Activated T-cell treated with anti-CD3 and anti-CD28 coated beads, Interleukin-2, amount 50 U/mL, for 72 hours (primary cell): ENCODE data around the gene AKAP1. TPM values are rescaled to one million over a fixed set of nuclear protein-coding genes. Genes with fewer than 3 reads are reported as not detected.
A peak's percentile ranks its signal among the peaks of the same experiment; 100 is the strongest.
"Not testable (repeated sequence)": the region's sequence is repeated elsewhere in the genome, so short reads cannot be mapped to it uniquely, and the experiment has no call there.

Experiments
- ATAC-seq, 2 donors: fragments of 150-1000 bp; cut with Tn5 transposase; replicated peaks in 1 of 2; 2 replicates each; pipeline ENCODE4 v1.10.0; 2021; ENCODE audit warnings: moderate library complexity in 2 of 2, mild to moderate bottlenecking in 1 of 2
- DNase-seq, 2 donors: peaks; one replicate each; pipeline ENCODE4 v3.0.0; 2021 to 2022; ENCODE audit warnings: mixed read lengths in 1 of 2
- H3K27ac Mint-ChIP-seq: one replicate; pipeline ENCODE4 v1.8.0; 2022; ENCODE audit warnings: mild to moderate bottlenecking, moderate library complexity, mixed read lengths
- H3K27me3 Mint-ChIP-seq: one replicate; pipeline ENCODE4 v1.8.0; 2022; ENCODE audit warnings: low read depth, mixed read lengths
- H3K36me3 Mint-ChIP-seq, 2 donors: one replicate each; pipeline ENCODE4 v1.8.0; 2022; ENCODE audit warnings: mixed read lengths in 2 of 2, mild to moderate bottlenecking in 1 of 2; ENCODE audit not compliant: insufficient read depth in 2 of 2
- H3K4me1 Mint-ChIP-seq: one replicate; pipeline ENCODE4 v1.8.0; 2022; ENCODE audit warnings: low read depth, mixed read lengths
- H3K4me3 Mint-ChIP-seq, 2 donors: one replicate each; pipeline ENCODE4 v1.8.0; 2022; ENCODE audit warnings: mild to moderate bottlenecking in 2 of 2, mixed read lengths in 2 of 2, moderate library complexity in 2 of 2
- H3K9me3 Mint-ChIP-seq, 2 donors: one replicate each; pipeline ENCODE4 v1.8.0; 2022; ENCODE audit warnings: mixed read lengths in 2 of 2
- total RNA-seq, 2 donors: library from RNA; stranded (reverse); gene quantifications; one replicate each; pipeline ENCODE4 v1.2.3, GENCODE V29; 2022

The AKAP1 gene
- total RNA-seq, 2 donors from 2014 or later, result 19.6 to 23.1 TPM

DNA sequence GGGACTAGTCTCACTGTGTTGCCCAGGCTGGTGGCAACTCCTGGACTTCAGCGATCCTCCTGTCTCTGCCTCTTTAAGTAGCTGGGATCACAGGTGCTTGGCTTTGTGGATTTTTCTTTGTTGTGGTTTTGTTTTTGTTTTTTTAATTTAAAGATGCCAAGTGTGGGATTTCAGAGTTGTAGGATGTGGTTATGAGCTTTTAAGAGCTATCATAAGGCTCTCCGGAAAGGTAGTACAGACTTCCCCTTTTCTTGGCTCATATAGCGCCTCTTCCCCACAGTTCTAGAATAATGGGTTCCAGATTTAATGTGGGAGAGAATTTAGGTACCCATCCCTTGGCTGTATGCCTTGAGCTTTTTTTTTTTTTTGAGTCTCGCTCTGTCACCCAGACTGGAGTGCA lies 17.1 kb downstream of the AKAP1 start:
- Mint-ChIP-seq H3K36me3 (no peaks in the 10 kb centered on the region), H3K4me3 (no peak overlapping the region), H3K4me1 (peaks cover 22% of the 10 kb centered on the region), H3K27me3 (no peaks in the 10 kb centered on the region), H3K27ac (no peak overlapping the region), H3K9me3 (no peaks in the 10 kb centered on the region)
- DNase-seq (no peak), ATAC-seq (no peak)

DNA sequence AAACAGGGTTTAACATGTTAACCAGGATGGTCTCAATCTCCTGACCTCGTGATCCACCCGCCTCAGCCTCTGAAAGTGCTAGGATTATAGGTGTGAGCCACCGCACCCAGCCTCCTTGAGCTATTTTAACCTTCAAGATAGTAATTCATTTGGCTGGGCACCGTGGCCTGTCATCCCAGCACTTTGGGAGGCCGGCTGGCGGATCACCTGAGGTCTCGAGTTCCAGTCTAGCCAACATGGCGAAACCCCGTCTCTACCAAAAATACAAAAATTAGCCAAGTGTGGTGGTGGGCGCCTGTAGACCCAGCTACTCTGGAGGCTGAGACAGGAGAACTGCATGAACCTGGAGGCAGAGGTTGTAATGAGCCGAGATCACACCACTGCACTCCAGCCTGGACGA lies 17.6 kb downstream of the AKAP1 start:
- H3K4me1 Mint-ChIP-seq, result peaks cover 22% of the 10 kb centered on the region
- H3K4me3 Mint-ChIP-seq, H3K9me3 Mint-ChIP-seq, H3K27me3 Mint-ChIP-seq, H3K27ac Mint-ChIP-seq, DNase-seq, ATAC-seq, H3K36me3 Mint-ChIP-seq: not testable (repeated sequence)

DNA sequence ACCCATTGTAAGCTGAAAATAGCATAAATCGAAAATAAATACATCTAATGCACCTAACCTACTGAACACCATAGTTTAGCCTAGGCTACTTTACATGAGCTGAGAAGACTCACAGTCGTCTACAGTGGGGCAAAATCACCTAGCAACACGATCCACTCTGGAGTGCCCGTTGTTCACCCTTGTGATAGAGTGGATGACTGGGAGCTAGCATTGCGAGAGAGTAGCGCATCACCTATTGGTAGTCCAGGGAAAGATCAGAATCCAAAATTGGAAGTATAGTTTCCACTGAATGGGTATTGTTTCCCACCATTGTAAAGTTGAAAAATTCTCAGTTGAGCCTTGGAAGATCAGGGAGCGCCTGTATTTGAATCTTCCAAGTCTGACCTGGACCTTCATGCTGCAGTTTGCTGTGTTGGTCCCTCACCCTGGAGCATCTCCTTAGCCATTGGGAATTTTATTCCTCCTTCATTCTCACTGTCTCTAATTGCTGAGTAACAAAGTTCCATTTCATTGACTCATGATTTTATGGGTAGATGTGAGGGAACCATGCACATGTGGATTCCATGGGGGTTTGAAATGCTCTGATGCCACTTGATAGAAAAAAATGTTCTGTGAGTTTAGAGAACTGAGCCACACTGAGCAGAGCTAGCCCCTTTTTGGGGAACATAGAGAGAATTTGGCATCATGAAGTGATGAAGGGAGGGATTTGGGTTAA lies 19.6 kb downstream of the AKAP1 start:
- Mint-ChIP-seq H3K36me3 (no peaks in the 10 kb centered on the region), H3K4me1 (peaks cover 12% of the 10 kb centered on the region), H3K4me3 (no peak overlapping the region), H3K27me3 (no peaks in the 10 kb centered on the region), H3K9me3 (no peaks in the 10 kb centered on the region), H3K27ac (no peak overlapping the region)
- no peak for DNase-seq
- ATAC-seq, result no peak

- DNase-seq (no peak), ATAC-seq (no peak)
- H3K4me3 Mint-ChIP-seq, result no peak overlapping the region
- peaks cover 11% of the 10 kb centered on the region for H3K4me1 Mint-ChIP-seq
- no peaks in the 10 kb centered on the region for H3K9me3 Mint-ChIP-seq
- H3K36me3 Mint-ChIP-seq, result no peaks in the 10 kb centered on the region
- no peak overlapping the region for H3K27ac Mint-ChIP-seq
- no peaks in the 10 kb centered on the region for H3K27me3 Mint-ChIP-seq
Measured at GRCh38 chr17:57105591-57105990, 20.5 kb downstream of the AKAP1 start.

- H3K27ac Mint-ChIP-seq, result no peak overlapping the region
Measured at GRCh38 chr17:57106107-57106835, 21.2 kb downstream of the AKAP1 start.

GRCh38 chr17:57106836-57107497 lies 21.9 kb downstream of the AKAP1 start:
- no peak for DNase-seq
- Mint-ChIP-seq H3K9me3 (no peaks in the 10 kb centered on the region), H3K27me3 (no peaks in the 10 kb centered on the region), H3K27ac (no peak overlapping the region), H3K36me3 (peaks cover 0 to 2% of the 10 kb centered on the region in 2 donors), H3K4me1 (peaks cover 7% of the 10 kb centered on the region), H3K4me3 (no peak overlapping the region)
- no peak for ATAC-seq

More at GRCh38 chr17:57106107-57106835, 21.2 kb downstream of the AKAP1 start:
- Mint-ChIP-seq H3K27me3 (no peaks in the 10 kb centered on the region), H3K36me3 (peaks cover 0 to 2% of the 10 kb centered on the region in 2 donors), H3K4me3 (no peak overlapping the region), H3K4me1 (peaks cover 11% of the 10 kb centered on the region), H3K9me3 (no peaks in the 10 kb centered on the region)
- DNase-seq (no peak), ATAC-seq (no peak)

- Mint-ChIP-seq H3K27ac (no peak overlapping the region), H3K36me3 (peaks cover 0 to 2% of the 10 kb centered on the region in 2 donors), H3K9me3 (no peaks in the 10 kb centered on the region), H3K4me1 (peaks cover under 1% of the 10 kb centered on the region), H3K4me3 (no peak overlapping the region), H3K27me3 (no peaks in the 10 kb centered on the region)
- no peak for DNase-seq
- no peak for ATAC-seq
Measured at GRCh38 chr17:57107498-57108101, 22.6 kb downstream of the AKAP1 start.

- DNase-seq (no peak), ATAC-seq (no peak)
- Mint-ChIP-seq H3K4me1 (no peaks in the 10 kb centered on the region), H3K36me3 (peaks cover 0 to 2% of the 10 kb centered on the region in 2 donors), H3K27me3 (no peaks in the 10 kb centered on the region), H3K4me3 (no peak overlapping the region), H3K9me3 (no peaks in the 10 kb centered on the region), H3K27ac (no peak overlapping the region)
Measured at GRCh38 chr17:57108671-57109392, 23.8 kb downstream of the AKAP1 start.

DNA sequence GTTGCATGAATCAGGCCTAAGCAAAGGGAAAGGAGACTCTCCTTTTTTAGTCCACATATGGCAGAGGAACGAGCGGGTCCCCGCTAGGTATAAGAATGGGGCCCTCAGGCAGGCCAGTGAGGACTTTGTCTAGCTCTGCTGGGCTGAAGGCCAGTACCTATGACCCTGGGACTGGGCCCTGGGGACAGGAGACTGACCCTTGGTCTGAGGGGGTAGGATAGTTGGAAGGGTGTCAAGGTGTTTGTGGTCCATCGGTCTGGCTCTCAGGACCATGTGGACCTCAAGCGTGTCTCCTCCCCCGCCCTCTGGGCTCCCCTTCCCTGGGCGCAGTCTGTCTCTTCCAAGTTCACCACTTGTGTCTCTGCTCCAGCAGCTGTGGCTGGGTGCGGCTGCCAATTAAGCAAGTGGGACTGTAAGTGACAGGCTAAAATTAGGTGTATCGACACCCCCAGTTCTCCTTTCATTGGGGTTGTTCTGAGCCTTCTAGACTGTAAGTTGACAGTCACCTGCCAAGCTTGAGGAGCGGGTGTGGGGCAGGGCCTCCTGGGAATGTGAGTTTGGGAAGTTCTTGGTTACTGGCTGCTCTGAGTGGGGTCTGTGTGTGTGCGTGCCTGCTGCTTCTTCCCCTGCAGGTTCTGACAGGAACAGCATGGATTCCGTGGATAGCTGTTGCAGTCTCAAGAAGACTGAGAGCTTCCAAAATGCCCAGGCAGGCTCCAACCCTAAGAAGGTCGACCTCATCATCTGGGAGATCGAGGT lies 24.5 kb downstream of the AKAP1 start:
- no peaks in the 10 kb centered on the region for H3K9me3 Mint-ChIP-seq
- no peaks in the 10 kb centered on the region for H3K4me1 Mint-ChIP-seq
- no peak for ATAC-seq
- DNase-seq, result no peak
- H3K4me3 Mint-ChIP-seq, result no peak overlapping the region
- no peaks in the 10 kb centered on the region for H3K27me3 Mint-ChIP-seq
- peaks cover 0 to 2% of the 10 kb centered on the region in 2 donors for H3K36me3 Mint-ChIP-seq
- H3K27ac Mint-ChIP-seq, result no peak overlapping the region

- Mint-ChIP-seq H3K27me3 (no peaks in the 10 kb centered on the region), H3K4me3 (no peak overlapping the region), H3K4me1 (no peaks in the 10 kb centered on the region), H3K27ac (no peak overlapping the region), H3K9me3 (no peaks in the 10 kb centered on the region), H3K36me3 (peaks cover 0 to 2% of the 10 kb centered on the region in 2 donors)
- no peak for ATAC-seq
- no peak for DNase-seq
Measured at GRCh38 chr17:57110152-57110542, 25.1 kb downstream of the AKAP1 start.

GRCh38 chr17:57110579-57111325 lies 25.7 kb downstream of the AKAP1 start:
- Mint-ChIP-seq H3K9me3 (no peaks in the 10 kb centered on the region), H3K4me1 (no peaks in the 10 kb centered on the region), H3K36me3 (peaks cover 0 to 2% of the 10 kb centered on the region in 2 donors)

More at GRCh38 chr17:57110579-57111325, 25.7 kb downstream of the AKAP1 start:
- Mint-ChIP-seq H3K27ac (peak overlapping the region; percentile 63), H3K4me3 (no peak overlapping the region), H3K27me3 (no peaks in the 10 kb centered on the region)
- no peak for ATAC-seq
- DNase-seq, result no peak
